WTC11 (cell line): Measurements from ENCODE around the gene CMKLR1. TPM values are rescaled to one million over a fixed set of nuclear protein-coding genes. Genes with fewer than 3 reads are reported as not detected.

Source experiments
- ATAC-seq: fragments of 200-7000 bp; cut with Tn5 transposase; 2 replicates; pipeline ENCODE4 v1.10.0; 2021; ENCODE audit warnings: mild to moderate bottlenecking, moderate library complexity
- CTCF ChIA-PET: fragments of 300-600 bp; sonication (Branson Sonifier 250); formaldehyde crosslinking; loops from one replicate; lab custom pipeline; 2021; ENCODE audit warnings: antibody characterized with exemption; lab: Charles Lee
- POLR2A ChIA-PET: fragments of 350-600 bp; sonication (Branson Sonifier 250); formaldehyde crosslinking; loops from one replicate; lab custom pipeline; 2021; ENCODE audit warnings: antibody characterized with exemption; lab: Charles Lee
- DNase-seq: peaks from one replicate; pipeline ENCODE4 v3.0.0; 2021; ENCODE audit warnings: low spot score
- H3K27ac Mint-ChIP-seq: 2 replicates; pipeline ENCODE4 v1.8.0; 2021; ENCODE audit warnings: mixed read lengths
- H3K27me3 Mint-ChIP-seq: 2 replicates; pipeline ENCODE4 v1.8.0; 2021; ENCODE audit warnings: low read depth, mild to moderate bottlenecking, moderate library complexity, mixed read lengths
- H3K36me3 Mint-ChIP-seq: 2 replicates; pipeline ENCODE4 v1.8.0; 2021; ENCODE audit warnings: mixed read lengths
- H3K4me1 Mint-ChIP-seq: 2 replicates; pipeline ENCODE4 v1.8.0; 2022; ENCODE audit warnings: mixed read lengths
- H3K4me3 Mint-ChIP-seq: 2 replicates; pipeline ENCODE4 v1.8.0; 2021; ENCODE audit warnings: mild to moderate bottlenecking, moderate library complexity, mixed read lengths
- H3K9me3 Mint-ChIP-seq: 2 replicates; pipeline ENCODE4 v1.8.0; 2021; ENCODE audit warnings: mixed read lengths
- CBFB ChIP-seq: sonication (generic); formaldehyde crosslinking; IDR thresholded peaks from 2 replicates; pipeline ENCODE4 v1.8.1; 2022; ENCODE audit warnings: mild to moderate bottlenecking, low read depth, missing genetic modification reagents
- FOXJ3 ChIP-seq: sonication (generic); formaldehyde crosslinking; IDR thresholded peaks from 2 replicates; pipeline ENCODE4 v1.9.0; 2021; ENCODE audit warnings: missing genetic modification reagents, mild to moderate bottlenecking, borderline replicate concordance
- IRF2 ChIP-seq: sonication (generic); formaldehyde crosslinking; IDR thresholded peaks from 2 replicates; pipeline ENCODE4 v1.8.0; 2022; ENCODE audit warnings: low read depth, missing genetic modification reagents, borderline replicate concordance
- NR2C2 ChIP-seq: sonication (generic); formaldehyde crosslinking; IDR thresholded peaks from 2 replicates; pipeline ENCODE4 v1.8.0; 2022; ENCODE audit warnings: mild to moderate bottlenecking, missing genetic modification reagents
- OVOL2 ChIP-seq: fragments of 250-450 bp; sonication (Bioruptor Pico); IDR thresholded peaks from 2 replicates; pipeline ENCODE4 v1.9.0; 2021; ENCODE audit warnings: mild to moderate bottlenecking, borderline replicate concordance
- RELA ChIP-seq: sonication (generic); formaldehyde crosslinking; IDR thresholded peaks from 2 replicates; pipeline ENCODE4 v1.8.1; 2022; ENCODE audit warnings: missing genetic modification reagents, mild to moderate bottlenecking, borderline replicate concordance
- TEAD1 ChIP-seq: sonication (generic); formaldehyde crosslinking; IDR thresholded peaks from 2 replicates; pipeline ENCODE4 v1.8.0; 2022; ENCODE audit warnings: mild to moderate bottlenecking, missing genetic modification reagents
- ZNF423 ChIP-seq: fragments of 250-450 bp; sonication (Bioruptor Pico); IDR thresholded peaks from 2 replicates; pipeline ENCODE4 v2.1.2; 2022; ENCODE audit warnings: mild to moderate bottlenecking, moderate library complexity
- total RNA-seq: library from RNA; stranded (reverse); gene quantifications from 3 replicates; pipeline ENCODE4 v1.2.3, GENCODE V29; 2021
- TF ChIP-seq, protein P1 (sequence below): fragments of 250-450 bp; sonication (Bioruptor Pico); IDR thresholded peaks from 2 replicates; pipeline ENCODE4 v1.9.0; 2021; ENCODE audit warnings: mild to moderate bottlenecking
- TF ChIP-seq, protein P2 (sequence below): sonication (generic); formaldehyde crosslinking; IDR thresholded peaks from 2 replicates; pipeline ENCODE4 v1.8.1; 2022; ENCODE audit warnings: mild to moderate bottlenecking, moderate library complexity, missing genetic modification reagents
- TF ChIP-seq, protein P3 (sequence below): sonication (generic); formaldehyde crosslinking; IDR thresholded peaks from 2 replicates; pipeline ENCODE4 v1.8.1; 2022; ENCODE audit warnings: missing genetic modification reagents, borderline replicate concordance
- TF ChIP-seq, protein P4 (sequence below): sonication (generic); formaldehyde crosslinking; IDR thresholded peaks from 2 replicates; pipeline ENCODE4 v1.8.0; 2022; ENCODE audit warnings: mild to moderate bottlenecking, missing genetic modification reagents
- TF ChIP-seq, protein P5 (sequence below): sonication (generic); formaldehyde crosslinking; IDR thresholded peaks from 2 replicates; pipeline ENCODE4 v1.8.1; 2023; ENCODE audit warnings: mild to moderate bottlenecking, missing genetic modification reagents

Gene CMKLR1
- total RNA-seq, 1 experiment from 2014 or later: 1.6 TPM

DNA sequence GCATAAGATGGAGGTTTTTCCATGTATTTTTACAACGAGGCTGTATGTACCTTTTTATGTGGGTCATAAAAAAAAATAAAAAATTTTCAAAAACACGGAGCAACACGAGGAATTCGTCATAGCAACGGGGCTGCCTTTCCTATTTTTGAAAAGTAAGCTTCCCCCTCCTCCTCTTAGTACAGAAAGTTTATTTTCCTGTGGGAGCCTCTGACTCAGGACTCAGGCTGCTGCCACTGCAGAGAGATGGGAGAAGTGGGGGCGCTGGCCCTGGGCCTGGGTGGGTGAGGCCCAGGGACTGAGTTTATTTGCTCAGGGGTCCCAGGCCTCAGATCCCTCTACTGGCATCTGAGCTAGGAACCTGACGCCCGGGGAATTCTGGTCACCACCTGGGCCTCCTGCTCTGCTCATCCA is 10.2 kb upstream of the CMKLR1 start (continued):
- TF ChIP-seq, protein P1, sequence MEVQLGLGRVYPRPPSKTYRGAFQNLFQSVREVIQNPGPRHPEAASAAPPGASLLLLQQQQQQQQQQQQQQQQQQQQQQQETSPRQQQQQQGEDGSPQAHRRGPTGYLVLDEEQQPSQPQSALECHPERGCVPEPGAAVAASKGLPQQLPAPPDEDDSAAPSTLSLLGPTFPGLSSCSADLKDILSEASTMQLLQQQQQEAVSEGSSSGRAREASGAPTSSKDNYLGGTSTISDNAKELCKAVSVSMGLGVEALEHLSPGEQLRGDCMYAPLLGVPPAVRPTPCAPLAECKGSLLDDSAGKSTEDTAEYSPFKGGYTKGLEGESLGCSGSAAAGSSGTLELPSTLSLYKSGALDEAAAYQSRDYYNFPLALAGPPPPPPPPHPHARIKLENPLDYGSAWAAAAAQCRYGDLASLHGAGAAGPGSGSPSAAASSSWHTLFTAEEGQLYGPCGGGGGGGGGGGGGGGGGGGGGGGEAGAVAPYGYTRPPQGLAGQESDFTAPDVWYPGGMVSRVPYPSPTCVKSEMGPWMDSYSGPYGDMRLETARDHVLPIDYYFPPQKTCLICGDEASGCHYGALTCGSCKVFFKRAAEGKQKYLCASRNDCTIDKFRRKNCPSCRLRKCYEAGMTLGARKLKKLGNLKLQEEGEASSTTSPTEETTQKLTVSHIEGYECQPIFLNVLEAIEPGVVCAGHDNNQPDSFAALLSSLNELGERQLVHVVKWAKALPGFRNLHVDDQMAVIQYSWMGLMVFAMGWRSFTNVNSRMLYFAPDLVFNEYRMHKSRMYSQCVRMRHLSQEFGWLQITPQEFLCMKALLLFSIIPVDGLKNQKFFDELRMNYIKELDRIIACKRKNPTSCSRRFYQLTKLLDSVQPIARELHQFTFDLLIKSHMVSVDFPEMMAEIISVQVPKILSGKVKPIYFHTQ (CRISPR knock-in tag): no peak
- TF ChIP-seq NR2C2 (CRISPR knock-in tag) (no peak), RELA (no peak)
- TF ChIP-seq, protein P2, sequence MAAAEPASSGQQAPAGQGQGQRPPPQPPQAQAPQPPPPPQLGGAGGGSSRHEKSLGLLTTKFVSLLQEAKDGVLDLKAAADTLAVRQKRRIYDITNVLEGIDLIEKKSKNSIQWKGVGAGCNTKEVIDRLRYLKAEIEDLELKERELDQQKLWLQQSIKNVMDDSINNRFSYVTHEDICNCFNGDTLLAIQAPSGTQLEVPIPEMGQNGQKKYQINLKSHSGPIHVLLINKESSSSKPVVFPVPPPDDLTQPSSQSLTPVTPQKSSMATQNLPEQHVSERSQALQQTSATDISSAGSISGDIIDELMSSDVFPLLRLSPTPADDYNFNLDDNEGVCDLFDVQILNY: no peak

DNA sequence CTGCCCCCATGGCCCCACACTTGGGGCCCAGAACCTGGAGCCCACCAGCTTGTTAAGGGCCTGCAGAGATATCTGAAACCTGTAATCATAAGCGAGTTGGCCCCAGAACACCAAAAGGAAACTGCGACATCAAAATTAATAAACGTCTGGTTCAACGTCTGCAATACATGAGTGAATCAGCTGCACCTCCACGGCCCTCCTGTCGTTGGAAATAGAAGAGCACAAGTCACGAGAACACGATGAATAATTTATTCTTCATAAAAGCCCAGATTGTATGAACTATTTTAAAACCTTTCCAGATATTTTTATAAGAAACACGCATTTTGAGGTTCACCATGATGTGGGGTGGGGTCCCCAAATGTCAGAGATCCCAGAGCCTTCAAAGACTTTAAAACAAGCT is 9.7 kb upstream of the CMKLR1 start:
- Mint-ChIP-seq H3K36me3 (no peaks in the 10 kb centered on the region), H3K4me3 (no peak overlapping the region), H3K27ac (no peak overlapping the region), H3K9me3 (peaks cover 11% of the 10 kb centered on the region), H3K27me3 (0 out of 2 replicates have a peak, but pooled peaks cover 3% of the 10 kb centered on the region), H3K4me1 (peaks cover 17% of the 10 kb centered on the region)
- DNase-seq (no peak), ATAC-seq (no peak)
- POLR2A ChIA-PET: no interaction called here
- TF ChIP-seq TEAD1 (CRISPR knock-in tag) (no peak), CBFB (CRISPR knock-in tag) (no peak), OVOL2 (CRISPR knock-in tag) (no peak), IRF2 (CRISPR knock-in tag) (no peak), FOXJ3 (CRISPR knock-in tag) (no peak), ZNF423 (CRISPR knock-in tag) (no peak)
- TF ChIP-seq, protein P3, sequence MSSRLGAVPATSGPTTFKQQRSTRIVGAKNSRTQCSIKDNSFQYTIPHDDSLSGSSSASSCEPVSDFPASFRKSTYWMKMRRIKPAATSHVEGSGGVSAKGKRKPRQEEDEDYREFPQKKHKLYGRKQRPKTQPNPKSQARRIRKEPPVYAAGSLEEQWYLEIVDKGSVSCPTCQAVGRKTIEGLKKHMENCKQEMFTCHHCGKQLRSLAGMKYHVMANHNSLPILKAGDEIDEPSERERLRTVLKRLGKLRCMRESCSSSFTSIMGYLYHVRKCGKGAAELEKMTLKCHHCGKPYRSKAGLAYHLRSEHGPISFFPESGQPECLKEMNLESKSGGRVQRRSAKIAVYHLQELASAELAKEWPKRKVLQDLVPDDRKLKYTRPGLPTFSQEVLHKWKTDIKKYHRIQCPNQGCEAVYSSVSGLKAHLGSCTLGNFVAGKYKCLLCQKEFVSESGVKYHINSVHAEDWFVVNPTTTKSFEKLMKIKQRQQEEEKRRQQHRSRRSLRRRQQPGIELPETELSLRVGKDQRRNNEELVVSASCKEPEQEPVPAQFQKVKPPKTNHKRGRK (CRISPR knock-in tag): no peak
- TF ChIP-seq, protein P4, sequence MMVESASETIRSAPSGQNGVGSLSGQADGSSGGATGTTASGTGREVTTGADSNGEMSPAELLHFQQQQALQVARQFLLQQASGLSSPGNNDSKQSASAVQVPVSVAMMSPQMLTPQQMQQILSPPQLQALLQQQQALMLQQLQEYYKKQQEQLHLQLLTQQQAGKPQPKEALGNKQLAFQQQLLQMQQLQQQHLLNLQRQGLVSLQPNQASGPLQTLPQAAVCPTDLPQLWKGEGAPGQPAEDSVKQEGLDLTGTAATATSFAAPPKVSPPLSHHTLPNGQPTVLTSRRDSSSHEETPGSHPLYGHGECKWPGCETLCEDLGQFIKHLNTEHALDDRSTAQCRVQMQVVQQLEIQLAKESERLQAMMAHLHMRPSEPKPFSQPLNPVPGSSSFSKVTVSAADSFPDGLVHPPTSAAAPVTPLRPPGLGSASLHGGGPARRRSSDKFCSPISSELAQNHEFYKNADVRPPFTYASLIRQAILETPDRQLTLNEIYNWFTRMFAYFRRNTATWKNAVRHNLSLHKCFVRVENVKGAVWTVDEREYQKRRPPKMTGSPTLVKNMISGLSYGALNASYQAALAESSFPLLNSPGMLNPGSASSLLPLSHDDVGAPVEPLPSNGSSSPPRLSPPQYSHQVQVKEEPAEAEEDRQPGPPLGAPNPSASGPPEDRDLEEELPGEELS (CRISPR knock-in tag): no peak
- TF ChIP-seq, protein P5, sequence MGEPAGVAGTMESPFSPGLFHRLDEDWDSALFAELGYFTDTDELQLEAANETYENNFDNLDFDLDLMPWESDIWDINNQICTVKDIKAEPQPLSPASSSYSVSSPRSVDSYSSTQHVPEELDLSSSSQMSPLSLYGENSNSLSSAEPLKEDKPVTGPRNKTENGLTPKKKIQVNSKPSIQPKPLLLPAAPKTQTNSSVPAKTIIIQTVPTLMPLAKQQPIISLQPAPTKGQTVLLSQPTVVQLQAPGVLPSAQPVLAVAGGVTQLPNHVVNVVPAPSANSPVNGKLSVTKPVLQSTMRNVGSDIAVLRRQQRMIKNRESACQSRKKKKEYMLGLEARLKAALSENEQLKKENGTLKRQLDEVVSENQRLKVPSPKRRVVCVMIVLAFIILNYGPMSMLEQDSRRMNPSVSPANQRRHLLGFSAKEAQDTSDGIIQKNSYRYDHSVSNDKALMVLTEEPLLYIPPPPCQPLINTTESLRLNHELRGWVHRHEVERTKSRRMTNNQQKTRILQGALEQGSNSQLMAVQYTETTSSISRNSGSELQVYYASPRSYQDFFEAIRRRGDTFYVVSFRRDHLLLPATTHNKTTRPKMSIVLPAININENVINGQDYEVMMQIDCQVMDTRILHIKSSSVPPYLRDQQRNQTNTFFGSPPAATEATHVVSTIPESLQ (CRISPR knock-in tag): no peak
- CTCF ChIA-PET: no interaction called here
